ENCODE measurements around the gene G6PC3. TPM values are rescaled to one million over a fixed set of nuclear protein-coding genes. Genes with fewer than 3 reads are reported as not detected.

G6PC3 gene
- total and polyA plus RNA-seq, 10 of the 15 experiments (the other 5 are each of a cell fraction or from before 2014, with no cell fraction given) = 13.0 to 93.7 (median 43.0) TPM

DNA sequence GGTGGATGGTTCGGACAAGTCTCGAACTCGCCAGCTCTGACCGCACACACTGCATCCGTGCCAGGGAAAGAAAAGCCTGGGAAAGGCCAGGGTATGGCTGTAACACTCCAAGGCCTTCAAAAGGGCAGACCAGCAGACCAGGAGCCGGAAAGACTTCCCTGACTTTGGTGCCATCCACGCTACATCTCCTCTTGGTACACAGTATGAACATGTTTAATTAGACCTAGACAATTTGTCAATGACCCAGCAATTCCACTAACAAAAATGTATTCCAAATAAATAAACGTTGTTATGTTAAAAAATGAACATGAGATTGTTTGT, 53.5 kb downstream of the G6PC3 start:
- H3K4me3 ChIP-seq = peak overlapping the region; percentile 81
- no peaks in the 10 kb centered on the region for H3K36me3 ChIP-seq (ENCODE audit: control insufficient read depth in 2 of 2, insufficient read depth in 2 of 2, low read length in 1 of 2)
- intact Hi-C loops (cut with micrococcal nuclease; ENCODE audit: unreplicated experiment) (loop anchor here (2.0 kb wide), 1 partner anchor 17 kb away; the partner anchor contains the start of gene HROB), in situ Hi-C loops (cut with MboI) (loop anchor here (25.0 kb wide), 1 partner anchor 912 kb away; the partner anchor contains the start of gene TMEM106A)
- H3K4me2 ChIP-seq (ENCODE audit: control insufficient read depth, insufficient read depth) = peak overlapping the region; percentile 79
- H2AFZ ChIP-seq (ENCODE audit: control insufficient read depth, low read depth, low read length) = peak overlapping the region; percentile 93
- H3K27me3 ChIP-seq (replicated peaks in 1 of 2; ENCODE audit: control insufficient read depth in 2 of 2, insufficient read depth in 2 of 2, low read length in 1 of 2) = no peaks in the 10 kb centered on the region
- peaks cover 8% of the 10 kb centered on the region; the same call in 1 of the 2 replicates for H3K4me1 ChIP-seq (ENCODE audit: control insufficient read depth, insufficient read depth, low read length)
- H3K9me3 ChIP-seq (replicated peaks; ENCODE audit: control insufficient read depth, insufficient read depth, low read length) = no peaks in the 10 kb centered on the region
- POLR2A ChIA-PET = interaction anchor here (0.8 to 3.2 kb wide), 8 partner anchors 8 to 224 kb away, joined by 3 to 34 read pairs (median 4); partner anchors contain the start of gene LSM12
- BruUV-seq (replicated peaks) = no TSS peak
- no peaks in the 10 kb centered on the region for H4K20me1 ChIP-seq (ENCODE audit: control insufficient read depth, insufficient read depth)
- 5% methylated on average over 8 of the region's 8 CpGs for WGBS (ENCODE audit: insufficient coverage, insufficient replicate concordance, low lambda C conversion rate, missing lambda C conversion rate)
- SMC1A ChIA-PET (ENCODE audit: uncharacterized antibody, unreplicated experiment) = interaction anchor here (0.8 to 2.6 kb wide), 8 partner anchors 8 to 221 kb away, joined by 3 to 9 read pairs (median 5); partner anchors contain the start of genes GRN and TMUB2
- RAD21 ChIA-PET (ENCODE audit: unreplicated experiment) = interaction anchor here (0.9 to 1.6 kb wide), 7 partner anchors 9 to 201 kb away, joined by 4 to 16 read pairs (median 5); partner anchors contain the start of gene SLC25A39
- peak overlapping the region; percentile 54 for H3K9ac ChIP-seq (ENCODE audit: control insufficient read depth, insufficient read depth, low read length)
- CTCF ChIA-PET = interaction anchor here (0.8 to 4.1 kb wide), 19 partner anchors 8 to 565 kb away, joined by 3 to 40 read pairs (median 5); partner anchors contain the start of genes CCDC43 and G6PC3
- DNase-seq (ENCODE audit: low read depth, low spot score) (no peak), ATAC-seq (no peak), FAIRE-seq (no peak)
- H3K79me2 ChIP-seq (ENCODE audit: control insufficient read depth, insufficient read depth, low read length) = peaks cover 2% of the 10 kb centered on the region
- H3K27ac ChIP-seq (ENCODE audit: control insufficient read depth, insufficient read depth) = peak overlapping the region; percentile 59
- TF ChIP-seq IKZF1 (conservative IDR thresholded peaks at IDR 0.05) (peak; percentile 1; the same call in 1 of the 2 replicates), POU2F2 (IDR thresholded peaks at IDR 0.05; ENCODE audit: borderline replicate concordance, low read depth, low read length) (no peak), BHLHE40 (IDR thresholded peaks at IDR 0.05; ENCODE audit: borderline replicate concordance in 1 of 2, low read depth in 2 of 2, low read length in 1 of 2) (no peak), RELB (IDR thresholded peaks at IDR 0.05; ENCODE audit: low read depth) (0 out of 2 replicates have a peak, but pooled peaks have one; percentile 60), EED (IDR thresholded peaks at IDR 0.05; ENCODE audit: low read depth) (peak; percentile 5; the same call in 1 of the 2 replicates), GATAD2B (conservative IDR thresholded peaks at IDR 0.05; ENCODE audit: low read depth) (peak; percentile 71), IKZF2 (IDR thresholded peaks at IDR 0.05) (peak; percentile 29 to 50; a peak in 1 of 4 replicates)
- TF ChIP-seq, protein P1, sequence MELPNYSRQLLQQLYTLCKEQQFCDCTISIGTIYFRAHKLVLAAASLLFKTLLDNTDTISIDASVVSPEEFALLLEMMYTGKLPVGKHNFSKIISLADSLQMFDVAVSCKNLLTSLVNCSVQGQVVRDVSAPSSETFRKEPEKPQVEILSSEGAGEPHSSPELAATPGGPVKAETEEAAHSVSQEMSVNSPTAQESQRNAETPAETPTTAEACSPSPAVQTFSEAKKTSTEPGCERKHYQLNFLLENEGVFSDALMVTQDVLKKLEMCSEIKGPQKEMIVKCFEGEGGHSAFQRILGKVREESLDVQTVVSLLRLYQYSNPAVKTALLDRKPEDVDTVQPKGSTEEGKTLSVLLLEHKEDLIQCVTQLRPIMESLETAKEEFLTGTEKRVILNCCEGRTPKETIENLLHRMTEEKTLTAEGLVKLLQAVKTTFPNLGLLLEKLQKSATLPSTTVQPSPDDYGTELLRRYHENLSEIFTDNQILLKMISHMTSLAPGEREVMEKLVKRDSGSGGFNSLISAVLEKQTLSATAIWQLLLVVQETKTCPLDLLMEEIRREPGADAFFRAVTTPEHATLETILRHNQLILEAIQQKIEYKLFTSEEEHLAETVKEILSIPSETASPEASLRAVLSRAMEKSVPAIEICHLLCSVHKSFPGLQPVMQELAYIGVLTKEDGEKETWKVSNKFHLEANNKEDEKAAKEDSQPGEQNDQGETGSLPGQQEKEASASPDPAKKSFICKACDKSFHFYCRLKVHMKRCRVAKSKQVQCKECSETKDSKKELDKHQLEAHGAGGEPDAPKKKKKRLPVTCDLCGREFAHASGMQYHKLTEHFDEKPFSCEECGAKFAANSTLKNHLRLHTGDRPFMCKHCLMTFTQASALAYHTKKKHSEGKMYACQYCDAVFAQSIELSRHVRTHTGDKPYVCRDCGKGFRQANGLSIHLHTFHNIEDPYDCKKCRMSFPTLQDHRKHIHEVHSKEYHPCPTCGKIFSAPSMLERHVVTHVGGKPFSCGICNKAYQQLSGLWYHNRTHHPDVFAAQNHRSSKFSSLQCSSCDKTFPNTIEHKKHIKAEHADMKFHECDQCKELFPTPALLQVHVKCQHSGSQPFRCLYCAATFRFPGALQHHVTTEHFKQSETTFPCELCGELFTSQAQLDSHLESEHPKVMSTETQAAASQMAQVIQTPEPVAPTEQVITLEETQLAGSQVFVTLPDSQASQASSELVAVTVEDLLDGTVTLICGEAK (IDR thresholded peaks at IDR 0.05; ENCODE audit: borderline replicate concordance) = no peak

Small RNA genes lying within 50 kb of the gene (small RNA-seq; reads per million reads assigned to genes)
- not detected for gene RF00012

Other genes with a start within 250 kb of the G6PC3 start
Only the 7 nearest of the 16 such genes appear.
- 0.65 and 0.90 TPM in 2 replicates for gene NAGS, start 66.1 kb upstream of the G6PC3 start, total RNA-seq (2014; rRNA removed)
- 0.46 and 0.58 TPM in 2 replicates for gene NAGS, start 66.1 kb upstream of the G6PC3 start, total RNA-seq (2014; rRNA removed; fragmentation: Illumina TruSeq; extraction: Trizol)
- gene NAGS, start 66.1 kb upstream of the G6PC3 start, total RNA-seq (2021) = 0.64 TPM in 2 replicates
- 0.58 and 0.80 TPM in 2 replicates for gene NAGS, start 66.1 kb upstream of the G6PC3 start, polyA plus RNA-seq (2011; rRNA removed)
- 0.53 TPM in 1 of 2 replicates, not detected in the other for gene NAGS, start 66.1 kb upstream of the G6PC3 start, polyA plus RNA-seq (2014; fragmentation: Illumina TruSeq; extraction: Trizol)
- under 1 TPM in 1 of 2 experiments, not detected in 1; 0.11 TPM for gene NAGS, start 66.1 kb upstream of the G6PC3 start, polyA plus RNA-seq (2014; fragmentation: Nextera tagmentation; extraction: Ambion mirVana)
- 0.38 and 0.55 TPM in 2 replicates for gene NAGS, start 66.1 kb upstream of the G6PC3 start, polyA plus RNA-seq (2014; rRNA removed)
- gene NAGS, start 66.1 kb upstream of the G6PC3 start, polyA plus RNA-seq (2016; fragmentation: Nextera tagmentation; extraction: Ambion mirVana) = 1 to 10 TPM in 1 of 2 experiments, under 1 TPM in 1; 0.72 to 1.6 TPM
- 43.8 and 48.7 TPM in 2 replicates for gene TMEM101, start 55.8 kb upstream of the G6PC3 start, total RNA-seq (2014; rRNA removed)
- 25.0 and 25.3 TPM in 2 replicates for gene TMEM101, start 55.8 kb upstream of the G6PC3 start, total RNA-seq (2014; rRNA removed; fragmentation: Illumina TruSeq; extraction: Trizol)
- gene TMEM101, start 55.8 kb upstream of the G6PC3 start, total RNA-seq (2021) = 34.6 and 36.6 TPM in 2 replicates
- gene TMEM101, start 55.8 kb upstream of the G6PC3 start, polyA plus RNA-seq (2011; rRNA removed) = 19.9 and 27.8 TPM in 2 replicates
- gene TMEM101, start 55.8 kb upstream of the G6PC3 start, polyA plus RNA-seq (2014; fragmentation: Illumina TruSeq; extraction: Trizol) = 14.7 and 18.4 TPM in 2 replicates
- gene TMEM101, start 55.8 kb upstream of the G6PC3 start, polyA plus RNA-seq (2014; fragmentation: Nextera tagmentation; extraction: Ambion mirVana) = 10 to 100 TPM; 70.0 to 72.5 TPM
- gene TMEM101, start 55.8 kb upstream of the G6PC3 start, polyA plus RNA-seq (2014; rRNA removed) = 39.2 and 47.3 TPM in 2 replicates
- 10 to 100 TPM; 30.1 to 35.2 TPM for gene TMEM101, start 55.8 kb upstream of the G6PC3 start, polyA plus RNA-seq (2016; fragmentation: Nextera tagmentation; extraction: Ambion mirVana)
- 56.3 and 60.9 TPM in 2 replicates for gene LSM12, start 4.1 kb upstream of the G6PC3 start, total RNA-seq (2014; rRNA removed)
- 61.4 and 66.1 TPM in 2 replicates for gene LSM12, start 4.1 kb upstream of the G6PC3 start, total RNA-seq (2014; rRNA removed; fragmentation: Illumina TruSeq; extraction: Trizol)
- 74.0 and 75.6 TPM in 2 replicates for gene LSM12, start 4.1 kb upstream of the G6PC3 start, total RNA-seq (2021)
- 63.5 and 66.5 TPM in 2 replicates for gene LSM12, start 4.1 kb upstream of the G6PC3 start, polyA plus RNA-seq (2011; rRNA removed)
- gene LSM12, start 4.1 kb upstream of the G6PC3 start, polyA plus RNA-seq (2014; fragmentation: Illumina TruSeq; extraction: Trizol) = 87.8 and 94.6 TPM in 2 replicates
- 100 to 1,000 TPM in 1 of 2 experiments, 10 to 100 TPM in 1; 51.1 to 206 TPM for gene LSM12, start 4.1 kb upstream of the G6PC3 start, polyA plus RNA-seq (2014; fragmentation: Nextera tagmentation; extraction: Ambion mirVana)
- gene LSM12, start 4.1 kb upstream of the G6PC3 start, polyA plus RNA-seq (2014; rRNA removed) = 50.6 and 57.3 TPM in 2 replicates
- 100 to 1,000 TPM; 131 to 132 TPM for gene LSM12, start 4.1 kb upstream of the G6PC3 start, polyA plus RNA-seq (2016; fragmentation: Nextera tagmentation; extraction: Ambion mirVana)
- 47.1 and 58.0 TPM in 2 replicates for gene HDAC5, start 52.9 kb downstream of the G6PC3 start, total RNA-seq (2014; rRNA removed)
- gene HDAC5, start 52.9 kb downstream of the G6PC3 start, total RNA-seq (2014; rRNA removed; fragmentation: Illumina TruSeq; extraction: Trizol) = 17.7 and 19.7 TPM in 2 replicates
- 45.1 and 49.4 TPM in 2 replicates for gene HDAC5, start 52.9 kb downstream of the G6PC3 start, total RNA-seq (2021)
- gene HDAC5, start 52.9 kb downstream of the G6PC3 start, polyA plus RNA-seq (2011; rRNA removed) = 12.4 and 24.7 TPM in 2 replicates
- 6.6 and 19.2 TPM in 2 replicates for gene HDAC5, start 52.9 kb downstream of the G6PC3 start, polyA plus RNA-seq (2014; fragmentation: Illumina TruSeq; extraction: Trizol)
- 1 to 10 TPM; 1.1 to 2.0 TPM for gene HDAC5, start 52.9 kb downstream of the G6PC3 start, polyA plus RNA-seq (2014; fragmentation: Nextera tagmentation; extraction: Ambion mirVana)
- 38.9 and 39.3 TPM in 2 replicates for gene HDAC5, start 52.9 kb downstream of the G6PC3 start, polyA plus RNA-seq (2014; rRNA removed)
- gene HDAC5, start 52.9 kb downstream of the G6PC3 start, polyA plus RNA-seq (2016; fragmentation: Nextera tagmentation; extraction: Ambion mirVana) = 10 to 100 TPM; 30.0 to 34.8 TPM
- gene HROB, start 71.2 kb downstream of the G6PC3 start, total RNA-seq (2014; rRNA removed) = 9.2 and 12.4 TPM in 2 replicates
- gene HROB, start 71.2 kb downstream of the G6PC3 start, total RNA-seq (2014; rRNA removed; fragmentation: Illumina TruSeq; extraction: Trizol) = 6.4 and 7.0 TPM in 2 replicates
- 12.3 and 14.4 TPM in 2 replicates for gene HROB, start 71.2 kb downstream of the G6PC3 start, total RNA-seq (2021)
- 5.9 and 9.9 TPM in 2 replicates for gene HROB, start 71.2 kb downstream of the G6PC3 start, polyA plus RNA-seq (2011; rRNA removed)
- gene HROB, start 71.2 kb downstream of the G6PC3 start, polyA plus RNA-seq (2014; fragmentation: Illumina TruSeq; extraction: Trizol) = 9.4 and 9.9 TPM in 2 replicates
- 1 to 10 TPM; 4.0 to 4.7 TPM for gene HROB, start 71.2 kb downstream of the G6PC3 start, polyA plus RNA-seq (2014; fragmentation: Nextera tagmentation; extraction: Ambion mirVana)
- 10.0 and 10.1 TPM in 2 replicates for gene HROB, start 71.2 kb downstream of the G6PC3 start, polyA plus RNA-seq (2014; rRNA removed)
- 10 to 100 TPM; 17.6 to 20.4 TPM for gene HROB, start 71.2 kb downstream of the G6PC3 start, polyA plus RNA-seq (2016; fragmentation: Nextera tagmentation; extraction: Ambion mirVana)
- not detected in 2 replicates for gene ASB16, start 100.0 kb downstream of the G6PC3 start, total RNA-seq (2014; rRNA removed)
- not detected in 2 replicates for gene ASB16, start 100.0 kb downstream of the G6PC3 start, total RNA-seq (2014; rRNA removed; fragmentation: Illumina TruSeq; extraction: Trizol)
- 0.19 and 0.23 TPM in 2 replicates for gene ASB16, start 100.0 kb downstream of the G6PC3 start, total RNA-seq (2021)
- not detected in 2 replicates for gene ASB16, start 100.0 kb downstream of the G6PC3 start, polyA plus RNA-seq (2011; rRNA removed)
- gene ASB16, start 100.0 kb downstream of the G6PC3 start, polyA plus RNA-seq (2014; fragmentation: Illumina TruSeq; extraction: Trizol) = not detected in 2 replicates
- under 1 TPM in 1 of 2 experiments, not detected in 1; 0.07 TPM for gene ASB16, start 100.0 kb downstream of the G6PC3 start, polyA plus RNA-seq (2014; fragmentation: Nextera tagmentation; extraction: Ambion mirVana)
- 0.11 and 1.1 TPM in 2 replicates for gene ASB16, start 100.0 kb downstream of the G6PC3 start, polyA plus RNA-seq (2014; rRNA removed)
- under 1 TPM; 0.44 to 0.56 TPM for gene ASB16, start 100.0 kb downstream of the G6PC3 start, polyA plus RNA-seq (2016; fragmentation: Nextera tagmentation; extraction: Ambion mirVana)
- 23.8 and 24.0 TPM in 2 replicates for gene TMUB2, start 116.2 kb downstream of the G6PC3 start, total RNA-seq (2014; rRNA removed)
- gene TMUB2, start 116.2 kb downstream of the G6PC3 start, total RNA-seq (2014; rRNA removed; fragmentation: Illumina TruSeq; extraction: Trizol) = 10.3 and 10.6 TPM in 2 replicates
- 18.5 and 20.1 TPM in 2 replicates for gene TMUB2, start 116.2 kb downstream of the G6PC3 start, total RNA-seq (2021)
- gene TMUB2, start 116.2 kb downstream of the G6PC3 start, polyA plus RNA-seq (2011; rRNA removed) = 16.1 and 20.8 TPM in 2 replicates
- gene TMUB2, start 116.2 kb downstream of the G6PC3 start, polyA plus RNA-seq (2014; fragmentation: Illumina TruSeq; extraction: Trizol) = 10.0 and 19.2 TPM in 2 replicates
- gene TMUB2, start 116.2 kb downstream of the G6PC3 start, polyA plus RNA-seq (2014; fragmentation: Nextera tagmentation; extraction: Ambion mirVana) = 1 to 10 TPM; 4.3 to 5.9 TPM
- 29.6 and 34.0 TPM in 2 replicates for gene TMUB2, start 116.2 kb downstream of the G6PC3 start, polyA plus RNA-seq (2014; rRNA removed)
- gene TMUB2, start 116.2 kb downstream of the G6PC3 start, polyA plus RNA-seq (2016; fragmentation: Nextera tagmentation; extraction: Ambion mirVana) = 10 to 100 TPM; 21.0 to 21.3 TPM